Measurements from ENCODE around the gene THAP7.

- TF ChIP-seq, protein P1, sequence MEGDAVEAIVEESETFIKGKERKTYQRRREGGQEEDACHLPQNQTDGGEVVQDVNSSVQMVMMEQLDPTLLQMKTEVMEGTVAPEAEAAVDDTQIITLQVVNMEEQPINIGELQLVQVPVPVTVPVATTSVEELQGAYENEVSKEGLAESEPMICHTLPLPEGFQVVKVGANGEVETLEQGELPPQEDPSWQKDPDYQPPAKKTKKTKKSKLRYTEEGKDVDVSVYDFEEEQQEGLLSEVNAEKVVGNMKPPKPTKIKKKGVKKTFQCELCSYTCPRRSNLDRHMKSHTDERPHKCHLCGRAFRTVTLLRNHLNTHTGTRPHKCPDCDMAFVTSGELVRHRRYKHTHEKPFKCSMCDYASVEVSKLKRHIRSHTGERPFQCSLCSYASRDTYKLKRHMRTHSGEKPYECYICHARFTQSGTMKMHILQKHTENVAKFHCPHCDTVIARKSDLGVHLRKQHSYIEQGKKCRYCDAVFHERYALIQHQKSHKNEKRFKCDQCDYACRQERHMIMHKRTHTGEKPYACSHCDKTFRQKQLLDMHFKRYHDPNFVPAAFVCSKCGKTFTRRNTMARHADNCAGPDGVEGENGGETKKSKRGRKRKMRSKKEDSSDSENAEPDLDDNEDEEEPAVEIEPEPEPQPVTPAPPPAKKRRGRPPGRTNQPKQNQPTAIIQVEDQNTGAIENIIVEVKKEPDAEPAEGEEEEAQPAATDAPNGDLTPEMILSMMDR (conservative IDR thresholded peaks at IDR 0.05; ENCODE audit: low read depth, low read length) = no peak
- TF ChIP-seq CEBPB (IDR thresholded peaks at IDR 0.05; ENCODE audit: low read depth, low read length) (no peak), POLR2A (IDR thresholded peaks at IDR 0.05; ENCODE audit: low read depth, low read length) (no peak), MXI1 (IDR thresholded peaks at IDR 0.05; ENCODE audit: borderline replicate concordance, low read depth, low read length) (no peak), RAD21 (IDR thresholded peaks at IDR 0.05; ENCODE audit: low read length) (no peak)
Measured at GRCh38 chr22:20970939-20971657, 30.8 kb downstream of the THAP7 start.
